DMS79 treated with DMSO at 0.1 percent for 48 hours (cell line): Measurements from ENCODE around the gene IL3RA.
"Not testable (repeated sequence)": the region's sequence is repeated elsewhere in the genome, so short reads cannot be mapped to it uniquely, and the experiment has no call there.

Experiments
- DNase-seq: peaks from one replicate; lab custom pipeline; 2025; lab: John Stamatoyannopoulos, UW

Gene IL3RA

GRCh38 chrX:1336331-1336943 is at the start of gene IL3RA:
TSS of gene IL3RA (plus strand) at chrX:1336785. CDS start at chrX:1341766, 4,981 bp downstream.
- DNase-seq = no peak

GRCh38 chrX:1289535-1289934 is 47.0 kb upstream of the IL3RA start:
- no peak for DNase-seq

GRCh38 chrX:1291110-1291740 is 45.4 kb upstream of the IL3RA start:
- DNase-seq = no peak

- DNase-seq = no peak
These were observed 43.9 kb upstream of the IL3RA start for GRCh38 chrX:1292575-1293290.

- no peak for DNase-seq
These were observed 42.1 kb upstream of the IL3RA start for GRCh38 chrX:1294301-1295067.

- no peak for DNase-seq
These were observed 41.0 kb upstream of the IL3RA start for GRCh38 chrX:1295550-1295949.

- DNase-seq = not testable (repeated sequence)
These were observed 39.0 kb upstream of the IL3RA start for GRCh38 chrX:1297591-1297990.

GRCh38 chrX:1300449-1300848 is 36.1 kb upstream of the IL3RA start:
- DNase-seq = no peak

- no peak for DNase-seq
These were observed 31.2 kb upstream of the IL3RA start for GRCh38 chrX:1305411-1305810.

- no peak for DNase-seq
These were observed 29.5 kb upstream of the IL3RA start for GRCh38 chrX:1306909-1307625.

GRCh38 chrX:1307626-1308340 is 28.8 kb upstream of the IL3RA start:
- DNase-seq = no peak

GRCh38 chrX:1308476-1308875 is 28.1 kb upstream of the IL3RA start:
- no peak for DNase-seq

- not testable (repeated sequence) for DNase-seq
These were observed 27.7 kb upstream of the IL3RA start for GRCh38 chrX:1308917-1309316.

GRCh38 chrX:1313788-1314187 is 22.8 kb upstream of the IL3RA start:
- no peak for DNase-seq

- no peak for DNase-seq
These were observed 20.1 kb upstream of the IL3RA start for GRCh38 chrX:1316527-1316926.

- DNase-seq = no peak
These were observed 14.9 kb upstream of the IL3RA start for GRCh38 chrX:1321674-1322073.

- no peak for DNase-seq
These were observed 14.2 kb upstream of the IL3RA start for GRCh38 chrX:1322393-1322792.

- DNase-seq = no peak
These were observed 13.3 kb upstream of the IL3RA start for GRCh38 chrX:1323315-1323714.

- DNase-seq = no peak
These were observed 11.0 kb upstream of the IL3RA start for GRCh38 chrX:1325515-1326116.

- DNase-seq = no peak
These were observed 8.8 kb upstream of the IL3RA start for GRCh38 chrX:1327651-1328304.
